OCI-LY7 (cell line): Measurements from ENCODE around the gene PCDH17. TPM values are rescaled to one million over a fixed set of nuclear protein-coding genes. Genes with fewer than 3 reads are reported as not detected.

Source experiments
- BruUV-seq: library from RNA; stranded (reverse); fragments of 400-500 nt; replicated peaks from 2 replicates; lab custom pipeline; 2021; lab: Mats Ljungman, UMichigan
- CTCF ChIA-PET: fragments of 300-600 bp; sonication (Branson Sonifier 250); formaldehyde crosslinking; loops from one replicate; lab custom pipeline; 2022; ENCODE audit warnings: antibody characterized with exemption; ENCODE audit not compliant: unreplicated experiment; lab: Charles Lee
- POLR2A ChIA-PET: fragments of 300-600 bp; sonication (Branson Sonifier 250); formaldehyde crosslinking; loops from one replicate; lab custom pipeline; 2022; ENCODE audit warnings: antibody characterized with exemption; lab: Charles Lee
- DNase-seq: peaks from one replicate; pipeline ENCODE4 v3.0.0-alpha.2; 2015; ENCODE audit warnings: low spot score
- H2AFZ ChIP-seq: fragments of 200-600 bp; sonication (generic), shearing (Covaris generic); 2 replicates; pipeline ENCODE4 v1.6.1; 2014; ENCODE audit warnings: mild to moderate bottlenecking, antibody characterized with exemption, low read length, moderate library complexity
- H3K27ac ChIP-seq: fragments of 200-600 bp; sonication (generic); 2 replicates; pipeline ENCODE4 v1.5.1; 2014; ENCODE audit warnings: mixed run types, low read depth, mild to moderate bottlenecking, moderate library complexity, low read length, inconsistent platforms; ENCODE audit not compliant: poor library complexity, severe bottlenecking
- H3K36me3 ChIP-seq: fragments of 200-600 bp; sonication (generic); 2 replicates; pipeline ENCODE4 v1.6.1; 2014; ENCODE audit warnings: mild to moderate bottlenecking, antibody characterized with exemption, low read length, moderate library complexity, mixed read lengths; ENCODE audit not compliant: insufficient read depth
- H3K4me1 ChIP-seq: fragments of 200-600 bp; sonication (generic); 2 replicates; pipeline ENCODE4 v1.5.1; 2014; ENCODE audit warnings: mild to moderate bottlenecking, low read length; ENCODE audit not compliant: insufficient read depth, poor library complexity, severe bottlenecking
- H3K4me2 ChIP-seq: fragments of 200-600 bp; sonication (generic); 2 replicates; pipeline ENCODE4 v1.6.1; 2014; ENCODE audit warnings: mild to moderate bottlenecking, low read length
- H3K4me3 ChIP-seq: fragments of 200-600 bp; sonication (generic); 2 replicates; pipeline ENCODE4 v1.5.1; 2014; ENCODE audit warnings: mild to moderate bottlenecking, low read depth, low read length; ENCODE audit not compliant: poor library complexity, severe bottlenecking
- H3K79me2 ChIP-seq: fragments of 200-600 bp; sonication (generic); 2 replicates; pipeline ENCODE4 v1.6.1; 2016; ENCODE audit warnings: low read depth, mild to moderate bottlenecking, low read length, moderate library complexity, mixed read lengths; ENCODE audit not compliant: insufficient read depth
- H3K9me2 ChIP-seq: fragments of 200-600 bp; sonication (generic); 2 replicates; pipeline ENCODE4 v1.6.1; 2016; ENCODE audit warnings: mild to moderate bottlenecking, low read length, mixed read lengths; ENCODE audit not compliant: insufficient read depth
- H3K9me3 ChIP-seq: fragments of 200-600 bp; sonication (generic); 2 replicates; pipeline ENCODE4 v1.6.1; 2014; ENCODE audit warnings: mild to moderate bottlenecking, mixed run types, low read length, mixed read lengths
- H4K20me1 ChIP-seq: fragments of 200-600 bp; sonication (generic); 2 replicates; pipeline ENCODE4 v1.6.1; 2014; ENCODE audit warnings: mild to moderate bottlenecking, antibody characterized with exemption, low read length, moderate library complexity, mixed read lengths; ENCODE audit not compliant: insufficient read depth
- EZH2phosphoT487 ChIP-seq: fragments of 200-600 bp; sonication (generic); IDR thresholded peaks from 2 replicates; pipeline ENCODE4 v1.6.1; 2018; ENCODE audit warnings: low read depth, borderline replicate concordance, mild to moderate bottlenecking, mixed run types, antibody characterized with exemption, low read length, moderate library complexity, mixed read lengths
- intact Hi-C: fragments of 100-400 bp; cut with micrococcal nuclease; formaldehyde crosslinking; loops from one replicate; pipeline ENCODE4 v1.10.0; 2022; ENCODE audit not compliant: unreplicated experiment
- total RNA-seq, 2 experiments: library from RNA; depleted of rRNA in 1 of 2; stranded (reverse); fragments of >200 nt in 1 of 2; shearing (Covaris generic) in 1 of 2; gene quantifications; 2 replicates each; pipeline ENCODE4 v1.2.3, GENCODE V29; 2014 to 2022
- TF ChIP-seq, protein P1 (sequence below): fragments of 200-600 bp; sonication (generic); conservative IDR thresholded peaks from 2 replicates; pipeline ENCODE4 v1.5.1; 2014; ENCODE audit warnings: mild to moderate bottlenecking, antibody characterized with exemption, low read length, moderate library complexity, mixed read lengths

PCDH17 gene
- total RNA-seq, 2 experiments from 2014 or later, result not detected

DNA sequence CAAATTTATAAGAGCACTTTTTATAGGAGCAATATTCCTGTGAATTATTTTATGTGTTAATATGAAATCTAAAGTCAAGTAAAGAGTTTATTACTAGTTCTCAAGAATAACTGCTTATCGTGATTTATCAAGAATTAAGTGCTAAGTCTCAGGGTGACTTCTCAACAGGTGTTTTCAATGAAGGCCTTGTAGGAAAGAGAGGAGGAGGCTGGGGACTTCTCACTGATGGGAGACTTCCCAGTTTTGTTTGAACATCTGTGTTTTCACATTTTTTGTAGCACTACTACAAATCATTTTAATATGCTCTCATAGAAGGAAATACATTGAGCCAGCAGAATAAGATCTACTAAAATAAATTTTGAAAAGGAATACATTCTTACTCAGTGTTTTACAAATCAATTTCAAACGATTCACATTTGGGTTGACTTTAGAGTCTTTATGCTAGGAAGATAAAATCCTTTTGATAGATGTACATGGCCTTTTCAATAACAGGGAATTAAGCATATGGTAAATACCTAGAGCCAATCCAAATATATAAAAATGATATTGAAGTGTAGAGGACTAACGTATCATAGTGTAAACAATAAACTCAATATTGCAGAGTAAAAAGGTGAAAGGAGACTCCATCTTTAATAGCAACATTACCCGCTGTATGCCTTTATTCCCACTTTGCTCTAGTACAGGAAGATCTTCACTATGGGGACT is 6.8 kb downstream of the PCDH17 start:
- TF ChIP-seq, protein P1, sequence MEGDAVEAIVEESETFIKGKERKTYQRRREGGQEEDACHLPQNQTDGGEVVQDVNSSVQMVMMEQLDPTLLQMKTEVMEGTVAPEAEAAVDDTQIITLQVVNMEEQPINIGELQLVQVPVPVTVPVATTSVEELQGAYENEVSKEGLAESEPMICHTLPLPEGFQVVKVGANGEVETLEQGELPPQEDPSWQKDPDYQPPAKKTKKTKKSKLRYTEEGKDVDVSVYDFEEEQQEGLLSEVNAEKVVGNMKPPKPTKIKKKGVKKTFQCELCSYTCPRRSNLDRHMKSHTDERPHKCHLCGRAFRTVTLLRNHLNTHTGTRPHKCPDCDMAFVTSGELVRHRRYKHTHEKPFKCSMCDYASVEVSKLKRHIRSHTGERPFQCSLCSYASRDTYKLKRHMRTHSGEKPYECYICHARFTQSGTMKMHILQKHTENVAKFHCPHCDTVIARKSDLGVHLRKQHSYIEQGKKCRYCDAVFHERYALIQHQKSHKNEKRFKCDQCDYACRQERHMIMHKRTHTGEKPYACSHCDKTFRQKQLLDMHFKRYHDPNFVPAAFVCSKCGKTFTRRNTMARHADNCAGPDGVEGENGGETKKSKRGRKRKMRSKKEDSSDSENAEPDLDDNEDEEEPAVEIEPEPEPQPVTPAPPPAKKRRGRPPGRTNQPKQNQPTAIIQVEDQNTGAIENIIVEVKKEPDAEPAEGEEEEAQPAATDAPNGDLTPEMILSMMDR, result no peak
- no peak for TF ChIP-seq EZH2phosphoT487
- no peak overlapping the region for H3K4me3 ChIP-seq
- no peaks in the 10 kb centered on the region for H3K36me3 ChIP-seq
- DNase-seq, result no peak
- no peaks in the 10 kb centered on the region for H3K9me2 ChIP-seq
- intact Hi-C loops, result no loop called here
- no peak overlapping the region for H3K27ac ChIP-seq
- H3K4me2 ChIP-seq, result no peak overlapping the region
- POLR2A ChIA-PET, result interaction anchor here (0.5 kb wide), 1 partner anchor 15 kb away, joined by 3 read pairs; no protein-coding TSS in a partner anchor
- BruUV-seq, result no TSS peak
- H3K4me1 ChIP-seq, result no peaks in the 10 kb centered on the region
- H3K79me2 ChIP-seq, result no peaks in the 10 kb centered on the region
- CTCF ChIA-PET, result no interaction called here
- H2AFZ ChIP-seq, result no peak overlapping the region
- no peaks in the 10 kb centered on the region for H4K20me1 ChIP-seq
- no peaks in the 10 kb centered on the region for H3K9me3 ChIP-seq

- Histone ChIP-seq H3K27ac (no peak overlapping the region), H4K20me1 (no peaks in the 10 kb centered on the region), H3K9me2 (no peaks in the 10 kb centered on the region), H3K36me3 (no peaks in the 10 kb centered on the region), H3K9me3 (no peaks in the 10 kb centered on the region), H3K4me3 (no peak overlapping the region), H3K79me2 (no peaks in the 10 kb centered on the region), H3K4me1 (no peaks in the 10 kb centered on the region), H2AFZ (no peak overlapping the region), H3K4me2 (no peak overlapping the region)
- intact Hi-C loops, result no loop called here
- TF ChIP-seq EZH2phosphoT487, result no peak
- TF ChIP-seq, protein P1, result no peak
- DNase-seq, result no peak
- POLR2A ChIA-PET, result no interaction called here
- CTCF ChIA-PET, result no interaction called here
- BruUV-seq, result no TSS peak
Observed at GRCh38 chr13:57640607-57641006, 9.1 kb downstream of the PCDH17 start.

DNA sequence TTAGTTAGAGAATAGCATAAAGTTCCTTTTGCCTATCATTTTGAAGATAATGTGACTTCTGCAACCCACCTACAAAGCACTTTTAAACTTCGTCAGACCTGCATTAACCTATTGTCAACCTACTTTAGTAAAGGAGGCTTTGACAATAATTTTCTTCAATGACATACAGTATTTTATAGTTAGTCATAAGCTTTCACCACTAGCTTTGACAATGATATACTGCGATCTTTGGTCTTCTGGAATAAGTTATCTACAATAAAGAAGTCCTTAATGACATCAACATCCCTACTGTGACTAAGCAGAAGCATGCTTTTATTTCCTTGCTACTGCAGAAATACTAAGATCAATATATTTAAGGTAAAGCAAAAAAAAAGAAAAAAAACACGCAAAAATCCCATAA is 9.5 kb downstream of the PCDH17 start:
- Histone ChIP-seq H3K9me2 (no peaks in the 10 kb centered on the region), H3K36me3 (no peaks in the 10 kb centered on the region), H3K9me3 (no peaks in the 10 kb centered on the region), H3K4me3 (no peak overlapping the region), H3K4me2 (no peak overlapping the region), H3K27ac (no peak overlapping the region), H3K79me2 (no peaks in the 10 kb centered on the region), H3K4me1 (no peaks in the 10 kb centered on the region), H2AFZ (no peak overlapping the region), H4K20me1 (no peaks in the 10 kb centered on the region)
- intact Hi-C loops, result no loop called here
- POLR2A ChIA-PET, result no interaction called here
- no peak for DNase-seq
- no TSS peak for BruUV-seq
- TF ChIP-seq EZH2phosphoT487, result no peak
- TF ChIP-seq, protein P1, result no peak
- CTCF ChIA-PET, result no interaction called here
